Ishikawa (cell line): ENCODE measurements around the gene MATN3.

Experiments used
- CEBPB ChIP-seq: IDR thresholded peaks from 2 replicates; pipeline ENCODE4 v1.6.1; 2012
- CREB1 ChIP-seq: IDR thresholded peaks from 2 replicates; pipeline ENCODE4 v1.6.1; 2012; ENCODE audit warnings: low read depth
- EGR1 ChIP-seq: IDR thresholded peaks from 2 replicates; pipeline ENCODE4 v1.6.1; 2012
- EP300 ChIP-seq: IDR thresholded peaks from 2 replicates; pipeline ENCODE4 v1.6.1; 2012; ENCODE audit warnings: borderline replicate concordance
- FOXM1 ChIP-seq: IDR thresholded peaks from 2 replicates; pipeline ENCODE4 v1.6.1; 2012; ENCODE audit warnings: low read depth, borderline replicate concordance
- NFIC ChIP-seq: IDR thresholded peaks from 2 replicates; pipeline ENCODE4 v1.6.1; 2012
- RAD21 ChIP-seq: IDR thresholded peaks from 2 replicates; pipeline ENCODE4 v1.6.1; 2012; ENCODE audit warnings: low read depth
- REST ChIP-seq: IDR thresholded peaks from 2 replicates; pipeline ENCODE4 v1.6.1; 2012; ENCODE audit warnings: low read depth, mild to moderate bottlenecking
- TAF1 ChIP-seq: IDR thresholded peaks from 2 replicates; pipeline ENCODE4 v1.6.1; 2012; ENCODE audit warnings: low read depth, mild to moderate bottlenecking
- TCF12 ChIP-seq: IDR thresholded peaks from 2 replicates; pipeline ENCODE4 v1.6.1; 2012; ENCODE audit warnings: low read depth
- TEAD4 ChIP-seq: IDR thresholded peaks from 2 replicates; pipeline ENCODE4 v1.6.1; 2012
- USF1 ChIP-seq: IDR thresholded peaks from 2 replicates; pipeline ENCODE4 v1.6.1; 2012
- YY1 ChIP-seq: IDR thresholded peaks from 2 replicates; pipeline ENCODE4 v1.6.1; 2012; ENCODE audit warnings: low read depth
- ZBTB7A ChIP-seq: IDR thresholded peaks from 2 replicates; pipeline ENCODE4 v1.6.1; 2012; ENCODE audit warnings: low read depth
- TF ChIP-seq, protein P1 (sequence below): IDR thresholded peaks from 2 replicates; pipeline ENCODE4 v1.6.1; 2012

MATN3 gene

GRCh38 chr2:20027260-20027677 is 14.8 kb upstream of the MATN3 start:
- TF ChIP-seq CREB1 = no peak
- no peak for TF ChIP-seq USF1
- TF ChIP-seq YY1 = no peak
- no peak for TF ChIP-seq REST
- TF ChIP-seq EGR1 = no peak
- TF ChIP-seq NFIC = no peak
- TF ChIP-seq RAD21 = no peak
- TF ChIP-seq TCF12 = no peak
- no peak for TF ChIP-seq FOXM1
- TF ChIP-seq ZBTB7A = no peak
- no peak for TF ChIP-seq CEBPB
- TF ChIP-seq TAF1 = no peak
- no peak for TF ChIP-seq EP300
- TF ChIP-seq, protein P1, sequence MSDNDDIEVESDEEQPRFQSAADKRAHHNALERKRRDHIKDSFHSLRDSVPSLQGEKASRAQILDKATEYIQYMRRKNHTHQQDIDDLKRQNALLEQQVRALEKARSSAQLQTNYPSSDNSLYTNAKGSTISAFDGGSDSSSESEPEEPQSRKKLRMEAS = no peak

- TF ChIP-seq CREB1 (no peak), EGR1 (no peak), EP300 (no peak), ZBTB7A (no peak), TEAD4 (no peak), CEBPB (no peak), YY1 (no peak), USF1 (no peak), TCF12 (no peak), NFIC (no peak), RAD21 (no peak), TAF1 (no peak)
- TF ChIP-seq, protein P1 = no peak
Measured at GRCh38 chr2:20025065-20025786, 12.8 kb upstream of the MATN3 start.

- TF ChIP-seq FOXM1 (no peak), USF1 (no peak), REST (no peak)
Measured at GRCh38 chr2:20023688-20024087, 11.2 kb upstream of the MATN3 start.

- no peak for TF ChIP-seq REST
- TF ChIP-seq TEAD4 = no peak
- TF ChIP-seq, protein P1 = no peak
- no peak for TF ChIP-seq EP300
- TF ChIP-seq EGR1 = no peak
- no peak for TF ChIP-seq CEBPB
- no peak for TF ChIP-seq RAD21
- TF ChIP-seq CREB1 = no peak
- no peak for TF ChIP-seq YY1
- TF ChIP-seq ZBTB7A = no peak
- TF ChIP-seq NFIC = no peak
- TF ChIP-seq TCF12 = no peak
- no peak for TF ChIP-seq USF1
- no peak for TF ChIP-seq FOXM1
Measured at GRCh38 chr2:20021405-20022009, 9.0 kb upstream of the MATN3 start.
